Brain microvascular endothelial cell (primary cell): ENCODE measurements around the gene DKKL1.
"Not testable (repeated sequence)": the region's sequence is repeated elsewhere in the genome, so short reads cannot be mapped to it uniquely, and the experiment has no call there.

Source experiments
- DNase-seq: peaks from one replicate; pipeline ENCODE4 v3.0.0-alpha.2; 2020
- H3K27ac ChIP-seq: fragments of 250-450 bp; sonication (Bioruptor Pico); 2 replicates; pipeline ENCODE4 v1.5.1; 2020; ENCODE audit warnings: mild to moderate bottlenecking, moderate library complexity
- H3K27me3 ChIP-seq: fragments of 250-450 bp; sonication (Bioruptor Pico); replicated peaks from 2 replicates; pipeline ENCODE4 v1.5.1; 2020; ENCODE audit warnings: mild to moderate bottlenecking
- H3K36me3 ChIP-seq: fragments of 250-450 bp; sonication (Bioruptor Pico); replicated peaks from 2 replicates; pipeline ENCODE4 v1.5.1; 2020; ENCODE audit warnings: mild to moderate bottlenecking
- H3K4me3 ChIP-seq: 2 replicates; pipeline ENCODE4 v1.5.1; 2011; ENCODE audit warnings: low read depth, mild to moderate bottlenecking, control low read depth, low read length, moderate library complexity
- in situ Hi-C: cut with HindIII; loops from 2 replicates; pipeline ENCODE4 v1.10.0; 2017; ENCODE audit warnings: low sequenced_read_pairs, low pct_ligation_motif_present
- TF ChIP-seq, protein P1 (sequence below): IDR thresholded peaks from 2 replicates; pipeline ENCODE4 v1.5.1; 2011; ENCODE audit warnings: low read depth, mild to moderate bottlenecking, moderate library complexity, low read length, control low read depth, inconsistent platforms; ENCODE audit errors: missing control alignments

DKKL1 gene

DNA sequence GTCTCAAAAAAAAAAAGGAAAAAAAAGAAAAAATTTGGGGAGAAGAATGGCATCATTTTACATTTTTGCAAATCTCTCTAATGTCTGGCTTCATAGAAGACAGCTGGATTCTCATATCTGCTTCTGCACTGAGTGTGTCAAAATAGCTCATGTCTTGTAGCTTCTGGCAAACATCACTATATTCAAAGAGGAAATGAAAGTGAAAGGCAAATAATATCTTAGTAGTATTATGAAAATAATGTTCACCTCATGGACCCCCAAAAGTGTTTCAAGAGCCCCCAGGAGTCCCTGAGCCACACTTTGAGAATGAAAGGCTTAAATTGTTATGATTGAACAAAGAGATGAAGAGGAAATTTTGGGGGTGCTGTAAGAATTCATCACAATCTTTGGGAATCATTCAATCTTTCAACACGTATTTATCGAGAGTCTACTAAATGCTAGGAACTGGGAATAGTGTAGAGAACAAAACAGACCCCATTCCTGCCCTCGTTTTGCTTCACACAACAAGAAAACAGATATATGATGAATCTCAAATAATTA is 37.4 kb upstream of the DKKL1 start:
- TF ChIP-seq, protein P1, sequence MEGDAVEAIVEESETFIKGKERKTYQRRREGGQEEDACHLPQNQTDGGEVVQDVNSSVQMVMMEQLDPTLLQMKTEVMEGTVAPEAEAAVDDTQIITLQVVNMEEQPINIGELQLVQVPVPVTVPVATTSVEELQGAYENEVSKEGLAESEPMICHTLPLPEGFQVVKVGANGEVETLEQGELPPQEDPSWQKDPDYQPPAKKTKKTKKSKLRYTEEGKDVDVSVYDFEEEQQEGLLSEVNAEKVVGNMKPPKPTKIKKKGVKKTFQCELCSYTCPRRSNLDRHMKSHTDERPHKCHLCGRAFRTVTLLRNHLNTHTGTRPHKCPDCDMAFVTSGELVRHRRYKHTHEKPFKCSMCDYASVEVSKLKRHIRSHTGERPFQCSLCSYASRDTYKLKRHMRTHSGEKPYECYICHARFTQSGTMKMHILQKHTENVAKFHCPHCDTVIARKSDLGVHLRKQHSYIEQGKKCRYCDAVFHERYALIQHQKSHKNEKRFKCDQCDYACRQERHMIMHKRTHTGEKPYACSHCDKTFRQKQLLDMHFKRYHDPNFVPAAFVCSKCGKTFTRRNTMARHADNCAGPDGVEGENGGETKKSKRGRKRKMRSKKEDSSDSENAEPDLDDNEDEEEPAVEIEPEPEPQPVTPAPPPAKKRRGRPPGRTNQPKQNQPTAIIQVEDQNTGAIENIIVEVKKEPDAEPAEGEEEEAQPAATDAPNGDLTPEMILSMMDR, result no peak
- in situ Hi-C loops, result no loop called here
- Histone ChIP-seq H3K4me3 (no peak overlapping the region), H3K27me3 (no peaks in the 10 kb centered on the region), H3K36me3 (no peaks in the 10 kb centered on the region), H3K27ac (no peak overlapping the region)
- DNase-seq, result no peak

DNA sequence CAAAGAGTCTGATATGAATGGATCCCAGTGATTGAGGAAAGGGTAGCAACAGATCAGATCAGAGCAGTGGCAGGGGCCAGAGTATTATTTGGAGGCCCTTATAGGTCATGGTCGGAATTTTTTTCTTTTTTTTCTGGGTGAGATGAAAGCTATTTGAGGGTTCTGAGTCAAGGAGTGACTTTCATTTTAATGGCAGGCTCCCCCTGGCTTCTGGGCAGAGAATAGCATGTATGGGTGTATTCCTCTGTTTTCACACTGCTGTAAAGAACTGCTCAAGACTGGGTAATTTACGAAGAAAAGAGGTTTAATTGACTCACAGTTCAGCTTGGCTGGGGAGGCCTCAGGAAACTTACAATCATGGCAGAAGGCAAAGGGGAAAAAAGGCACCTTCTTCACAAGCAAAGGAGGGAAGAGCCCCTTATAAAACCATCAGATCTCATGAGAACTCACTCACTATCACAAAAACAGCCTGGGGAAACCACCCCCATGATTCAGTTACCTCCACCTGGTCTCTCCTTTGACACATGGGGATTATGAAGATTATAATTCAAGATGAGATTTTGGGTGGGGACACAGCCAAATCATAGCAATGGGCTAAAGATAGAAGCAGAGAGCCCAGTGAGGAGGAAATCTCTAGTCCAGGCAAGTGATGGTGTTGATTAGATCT is 35.7 kb upstream of the DKKL1 start:
- DNase-seq, result peak; percentile 20
- Histone ChIP-seq H3K27ac (no peak overlapping the region), H3K36me3 (no peaks in the 10 kb centered on the region), H3K27me3 (no peaks in the 10 kb centered on the region), H3K4me3 (no peak overlapping the region)
- in situ Hi-C loops, result no loop called here
- TF ChIP-seq, protein P1, result peak; percentile 81

DNA sequence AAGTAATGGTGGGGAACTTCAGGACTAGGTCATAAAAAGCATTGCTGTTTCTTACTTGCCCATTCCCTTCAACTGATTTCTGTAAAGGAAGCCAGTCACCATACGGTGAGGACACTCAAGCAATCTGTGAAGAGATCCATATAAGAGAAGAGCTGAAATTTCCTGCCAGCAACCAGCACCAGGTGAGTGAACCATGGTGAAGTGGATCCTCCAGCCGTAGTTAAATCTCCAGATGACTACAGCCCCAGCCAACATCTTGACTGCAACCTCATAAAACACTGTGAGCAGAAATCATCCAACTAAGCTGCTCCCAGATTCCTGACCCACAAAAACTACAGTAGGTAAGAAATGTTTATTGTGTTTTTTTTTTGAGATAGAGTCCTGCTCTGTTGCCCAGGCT is 34.9 kb upstream of the DKKL1 start:
- Histone ChIP-seq H3K27ac (no peak overlapping the region), H3K36me3 (no peaks in the 10 kb centered on the region), H3K4me3 (no peak overlapping the region), H3K27me3 (no peaks in the 10 kb centered on the region)
- in situ Hi-C loops, result no loop called here
- TF ChIP-seq, protein P1, result no peak
- DNase-seq, result no peak

DNA sequence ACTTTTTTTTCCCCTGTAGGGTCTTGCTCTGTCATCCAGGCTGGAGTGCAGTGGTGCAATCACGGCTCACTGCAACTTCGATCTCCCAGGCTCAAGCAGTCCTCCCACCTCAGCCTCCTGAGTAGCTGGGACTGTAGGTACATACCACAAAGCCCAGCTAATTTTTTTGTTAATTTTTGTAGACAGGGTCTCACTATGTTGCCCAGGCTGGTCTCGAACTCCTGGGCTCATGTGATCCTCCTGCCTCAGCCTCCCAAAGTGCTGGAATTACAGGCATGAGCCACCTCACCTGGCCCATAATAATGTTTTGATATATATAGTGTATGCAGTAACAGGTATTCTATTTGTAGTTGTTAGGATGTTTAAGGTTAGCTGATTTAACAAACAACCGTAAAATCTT is 32.5 kb upstream of the DKKL1 start:
- in situ Hi-C loops, H3K36me3 ChIP-seq, H3K4me3 ChIP-seq, H3K27ac ChIP-seq, H3K27me3 ChIP-seq, DNase-seq: not testable (repeated sequence)

DNA sequence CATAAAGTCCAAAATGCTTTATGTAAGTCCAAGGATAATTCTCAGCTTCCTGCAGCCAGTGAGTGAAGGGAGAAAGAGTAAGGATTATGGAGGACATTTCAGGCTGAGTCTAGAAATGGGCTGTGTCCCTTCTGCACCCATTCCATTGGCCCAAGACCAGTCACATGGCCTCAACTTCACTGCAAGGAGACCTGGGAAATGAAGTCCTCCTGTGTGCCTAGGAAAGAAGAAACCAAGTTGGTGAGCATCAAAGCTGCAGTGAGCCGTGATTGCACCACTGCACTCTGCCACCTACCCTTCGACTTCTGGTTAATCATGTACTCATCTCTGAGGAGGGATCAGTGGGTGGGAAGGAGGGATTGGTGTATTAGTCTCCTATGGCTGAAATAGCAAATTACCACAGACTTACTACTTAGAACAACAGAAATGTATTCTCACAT is 32.0 kb upstream of the DKKL1 start:
- Histone ChIP-seq H3K4me3 (no peak overlapping the region), H3K27me3 (no peaks in the 10 kb centered on the region), H3K36me3 (no peaks in the 10 kb centered on the region), H3K27ac (no peak overlapping the region)
- peak; percentile 54 for DNase-seq
- in situ Hi-C loops, result no loop called here
- TF ChIP-seq, protein P1, result no peak

DNA sequence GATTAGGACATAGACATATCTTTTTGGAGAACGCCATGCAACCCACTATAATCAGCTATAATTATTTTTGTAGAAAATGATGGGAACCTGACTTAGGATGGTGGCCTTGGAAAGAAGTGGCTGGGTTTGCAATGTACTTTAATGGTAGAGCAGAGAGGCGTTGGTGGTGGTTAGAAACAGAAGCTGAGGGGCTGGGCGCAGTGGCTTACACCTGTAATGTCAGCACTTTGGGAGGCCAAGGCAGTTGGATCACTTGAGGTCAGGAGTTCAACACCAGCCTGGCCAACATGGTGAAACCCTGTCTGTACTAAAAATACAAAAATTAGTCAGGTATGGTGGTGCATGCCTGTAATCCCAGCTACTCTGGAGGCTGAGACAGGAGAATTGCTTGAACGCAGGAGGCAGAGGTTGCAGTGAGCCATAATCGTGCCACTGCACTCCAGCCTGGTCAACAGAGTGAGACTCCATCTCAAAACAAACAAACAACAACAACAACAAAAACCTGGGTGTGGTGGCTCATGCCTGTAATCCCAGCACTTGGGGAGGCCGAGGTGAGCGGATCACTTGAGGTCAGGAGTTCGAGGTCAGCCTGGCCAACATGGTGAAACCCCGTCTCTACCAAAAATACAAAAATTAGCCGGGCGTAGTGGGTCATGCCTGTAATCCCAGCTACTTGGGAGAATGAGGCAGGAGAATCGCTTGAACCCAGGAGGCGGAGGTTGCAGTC is 30.8 kb upstream of the DKKL1 start:
- DNase-seq, H3K27me3 ChIP-seq, H3K27ac ChIP-seq, H3K36me3 ChIP-seq, H3K4me3 ChIP-seq, in situ Hi-C loops: not testable (repeated sequence)
